Rectal smooth muscle tissue (tissue), 1 donor: ENCODE measurements around the gene BLOC1S5.

Experiments used
- H3K27ac ChIP-seq: one replicate; pipeline ENCODE4 v1.7.0; 2013; ENCODE audit warnings: low read depth, low read length, inconsistent platforms
- H3K27me3 ChIP-seq: one replicate; pipeline ENCODE4 v1.7.0; 2013; ENCODE audit warnings: low read length; ENCODE audit not compliant: control insufficient read depth, insufficient read depth
- H3K36me3 ChIP-seq: one replicate; pipeline ENCODE4 v1.7.0; 2013; ENCODE audit warnings: low read length; ENCODE audit not compliant: control insufficient read depth, insufficient read depth
- H3K4me1 ChIP-seq: one replicate; pipeline ENCODE4 v1.7.0; 2013; ENCODE audit warnings: low read length; ENCODE audit not compliant: control insufficient read depth, insufficient read depth
- H3K4me3 ChIP-seq: one replicate; pipeline ENCODE4 v1.7.0; 2013; ENCODE audit warnings: low read length
- H3K9ac ChIP-seq: one replicate; pipeline ENCODE4 v1.7.0; 2013; ENCODE audit warnings: low read length

Gene BLOC1S5

GRCh38 chr6:7974565-7974937, 89.6 kb downstream of the BLOC1S5 start:
- Histone ChIP-seq H3K27ac (no peak overlapping the region), H3K4me3 (no peak overlapping the region), H3K9ac (no peak overlapping the region), H3K27me3 (peaks cover 1% of the 10 kb centered on the region), H3K4me1 (peaks cover 6% of the 10 kb centered on the region), H3K36me3 (no peaks in the 10 kb centered on the region)

DNA sequence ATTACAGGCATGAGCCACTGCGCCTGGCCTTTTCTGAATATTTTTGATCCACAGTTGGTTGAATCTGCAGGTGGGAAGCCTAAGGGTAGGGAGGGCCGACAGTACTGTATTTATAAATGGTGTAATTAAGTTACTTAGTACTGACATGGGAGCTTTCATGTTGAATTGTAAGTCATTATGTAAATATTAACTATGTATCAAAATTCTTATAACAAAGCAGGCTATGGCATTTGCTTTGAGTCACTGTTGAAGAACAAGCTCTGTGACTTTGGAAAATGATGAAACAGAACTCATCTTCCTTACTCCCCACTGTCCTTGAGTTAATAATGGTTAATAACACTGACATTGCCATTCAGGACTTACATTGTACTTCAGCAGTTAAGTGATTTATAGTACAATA, 90.6 kb downstream of the BLOC1S5 start:
- H3K27me3 ChIP-seq = peaks cover 1% of the 10 kb centered on the region
- H3K4me1 ChIP-seq = peaks cover 6% of the 10 kb centered on the region
- H3K36me3 ChIP-seq = no peaks in the 10 kb centered on the region
- no peak overlapping the region for H3K9ac ChIP-seq
- no peak overlapping the region for H3K4me3 ChIP-seq
- H3K27ac ChIP-seq = no peak overlapping the region

- Histone ChIP-seq H3K4me1 (peaks cover 6% of the 10 kb centered on the region), H3K36me3 (no peaks in the 10 kb centered on the region), H3K9ac (no peak overlapping the region), H3K4me3 (no peak overlapping the region), H3K27ac (no peak overlapping the region), H3K27me3 (peaks cover 1% of the 10 kb centered on the region)
These were observed 92.7 kb downstream of the BLOC1S5 start for GRCh38 chr6:7971499-7971898.

DNA sequence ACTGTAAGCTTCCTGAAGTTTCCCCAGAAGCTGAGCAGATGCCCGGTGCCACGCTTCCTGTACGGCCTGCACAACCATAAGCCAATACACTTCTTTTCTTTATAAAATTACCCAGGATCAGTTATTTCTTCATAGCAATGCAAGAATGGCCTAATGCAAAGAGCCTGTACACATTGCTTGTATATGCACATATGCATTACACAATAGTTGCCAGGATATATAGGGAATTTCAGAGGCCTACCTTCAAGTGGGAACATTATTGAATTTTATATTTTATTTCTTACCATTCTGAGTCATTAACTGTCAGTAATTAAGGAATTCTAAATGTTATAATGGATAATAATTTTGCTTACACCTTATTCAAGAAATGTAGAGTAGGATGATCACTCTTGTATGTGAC, 93.6 kb downstream of the BLOC1S5 start:
- Histone ChIP-seq H3K4me1 (peaks cover 6% of the 10 kb centered on the region), H3K27ac (no peak overlapping the region), H3K36me3 (no peaks in the 10 kb centered on the region), H3K27me3 (peaks cover 1% of the 10 kb centered on the region), H3K9ac (no peak overlapping the region), H3K4me3 (no peak overlapping the region)
